ENCODE data around the gene SMARCD3.

The SMARCD3 gene

GRCh38 chr7:151272877-151273276, 24.4 kb upstream of the SMARCD3 start:
- 88 to 94% methylated on average over 5 to 7 of the region's 7 CpGs for WGBS, 2 experiments (ENCODE audit: insufficient coverage in 2 of 2)
- H3K4me1 ChIP-seq (ENCODE audit: control insufficient read depth, insufficient read depth, low read length, poor library complexity, severe bottlenecking), result no peaks in the 10 kb centered on the region
- H3K27ac ChIP-seq (ENCODE audit: low read depth, low read length, severe bottlenecking), result no peak overlapping the region
- no peaks in the 10 kb centered on the region for H3K9me3 ChIP-seq (ENCODE audit: control insufficient read depth, low read length)
- H3K4me3 ChIP-seq (ENCODE audit: extremely low read depth, insufficient read depth, low read length, poor library complexity, severe bottlenecking), result no peak overlapping the region
- no peaks in the 10 kb centered on the region for H3K36me3 ChIP-seq (ENCODE audit: control insufficient read depth, insufficient read depth, low read length)

GRCh38 chr7:151272405-151272804, 23.9 kb upstream of the SMARCD3 start:
- H3K27ac ChIP-seq (ENCODE audit: low read depth, low read length, severe bottlenecking), result no peak overlapping the region
- WGBS, 2 experiments (ENCODE audit: insufficient coverage in 2 of 2), result 79 to 83% methylated on average over 9 of the region's 10 CpGs
- H3K4me3 ChIP-seq (ENCODE audit: extremely low read depth, insufficient read depth, low read length, poor library complexity, severe bottlenecking), result no peak overlapping the region

GRCh38 chr7:151271699-151272355, 23.3 kb upstream of the SMARCD3 start:
- Histone ChIP-seq H3K27ac (ENCODE audit: low read depth, low read length, severe bottlenecking) (no peak overlapping the region), H3K4me3 (ENCODE audit: extremely low read depth, insufficient read depth, low read length, poor library complexity, severe bottlenecking) (no peak overlapping the region)
- 87 to 96% methylated on average over 5 to 7 of the region's 7 CpGs for WGBS, 2 experiments (ENCODE audit: insufficient coverage in 2 of 2)

More at GRCh38 chr7:151272405-151272804, 23.9 kb upstream of the SMARCD3 start:
- Histone ChIP-seq H3K36me3 (ENCODE audit: control insufficient read depth, insufficient read depth, low read length) (no peaks in the 10 kb centered on the region), H3K4me1 (ENCODE audit: control insufficient read depth, insufficient read depth, low read length, poor library complexity, severe bottlenecking) (no peaks in the 10 kb centered on the region), H3K9me3 (ENCODE audit: control insufficient read depth, low read length) (no peaks in the 10 kb centered on the region)

GRCh38 chr7:151269511-151269910, 21.0 kb upstream of the SMARCD3 start:
- WGBS, 2 experiments (ENCODE audit: insufficient coverage in 2 of 2), result 97 to 98% methylated on average over 7 to 10 of the region's 10 CpGs
- no peaks in the 10 kb centered on the region for H3K36me3 ChIP-seq (ENCODE audit: control insufficient read depth, insufficient read depth, low read length)
- no peaks in the 10 kb centered on the region for H3K4me1 ChIP-seq (ENCODE audit: control insufficient read depth, insufficient read depth, low read length, poor library complexity, severe bottlenecking)
- H3K4me3 ChIP-seq (ENCODE audit: extremely low read depth, insufficient read depth, low read length, poor library complexity, severe bottlenecking), result no peak overlapping the region
- no peaks in the 10 kb centered on the region for H3K9me3 ChIP-seq (ENCODE audit: control insufficient read depth, low read length)
- H3K27ac ChIP-seq (ENCODE audit: low read depth, low read length, severe bottlenecking), result no peak overlapping the region

More at GRCh38 chr7:151271699-151272355, 23.3 kb upstream of the SMARCD3 start:
- H3K4me1 ChIP-seq (ENCODE audit: control insufficient read depth, insufficient read depth, low read length, poor library complexity, severe bottlenecking), result no peaks in the 10 kb centered on the region
- no peaks in the 10 kb centered on the region for H3K9me3 ChIP-seq (ENCODE audit: control insufficient read depth, low read length)
- no peaks in the 10 kb centered on the region for H3K36me3 ChIP-seq (ENCODE audit: control insufficient read depth, insufficient read depth, low read length)

- Histone ChIP-seq H3K4me1 (ENCODE audit: control insufficient read depth, insufficient read depth, low read length, poor library complexity, severe bottlenecking) (no peaks in the 10 kb centered on the region), H3K27ac (ENCODE audit: low read depth, low read length, severe bottlenecking) (no peak overlapping the region), H3K4me3 (ENCODE audit: extremely low read depth, insufficient read depth, low read length, poor library complexity, severe bottlenecking) (no peak overlapping the region), H3K36me3 (ENCODE audit: control insufficient read depth, insufficient read depth, low read length) (no peaks in the 10 kb centered on the region), H3K9me3 (ENCODE audit: control insufficient read depth, low read length) (no peaks in the 10 kb centered on the region)
- 99 to 100% methylated on average over 5 to 7 of the region's 9 CpGs for WGBS, 2 experiments (ENCODE audit: insufficient coverage in 2 of 2)
These were observed 16.9 kb upstream of the SMARCD3 start for GRCh38 chr7:151265351-151265931.

- Histone ChIP-seq H3K4me3 (ENCODE audit: extremely low read depth, insufficient read depth, low read length, poor library complexity, severe bottlenecking) (no peak overlapping the region), H3K36me3 (ENCODE audit: control insufficient read depth, insufficient read depth, low read length) (no peaks in the 10 kb centered on the region), H3K9me3 (ENCODE audit: control insufficient read depth, low read length) (no peaks in the 10 kb centered on the region), H3K27ac (ENCODE audit: low read depth, low read length, severe bottlenecking) (no peak overlapping the region), H3K4me1 (ENCODE audit: control insufficient read depth, insufficient read depth, low read length, poor library complexity, severe bottlenecking) (no peaks in the 10 kb centered on the region)
- 82 to 85% methylated on average over 5 of the region's 5 CpGs for WGBS, 2 experiments (ENCODE audit: insufficient coverage in 2 of 2)
These were observed 16.1 kb upstream of the SMARCD3 start for GRCh38 chr7:151264615-151265014.

GRCh38 chr7:151261529-151261928, 13.0 kb upstream of the SMARCD3 start:
- WGBS, 2 experiments (ENCODE audit: insufficient coverage in 2 of 2), result 85 to 88% methylated on average over 9 to 10 of the region's 10 CpGs
- no peak overlapping the region for H3K27ac ChIP-seq (ENCODE audit: low read depth, low read length, severe bottlenecking)
- H3K4me1 ChIP-seq (ENCODE audit: control insufficient read depth, insufficient read depth, low read length, poor library complexity, severe bottlenecking), result no peaks in the 10 kb centered on the region
- no peaks in the 10 kb centered on the region for H3K36me3 ChIP-seq (ENCODE audit: control insufficient read depth, insufficient read depth, low read length)
- no peak overlapping the region for H3K4me3 ChIP-seq (ENCODE audit: extremely low read depth, insufficient read depth, low read length, poor library complexity, severe bottlenecking)
- no peaks in the 10 kb centered on the region for H3K9me3 ChIP-seq (ENCODE audit: control insufficient read depth, low read length)

GRCh38 chr7:151260883-151261282, 12.4 kb upstream of the SMARCD3 start:
- Histone ChIP-seq H3K9me3 (ENCODE audit: control insufficient read depth, low read length) (no peaks in the 10 kb centered on the region), H3K27ac (ENCODE audit: low read depth, low read length, severe bottlenecking) (no peak overlapping the region), H3K4me3 (ENCODE audit: extremely low read depth, insufficient read depth, low read length, poor library complexity, severe bottlenecking) (no peak overlapping the region), H3K36me3 (ENCODE audit: control insufficient read depth, insufficient read depth, low read length) (no peaks in the 10 kb centered on the region), H3K4me1 (ENCODE audit: control insufficient read depth, insufficient read depth, low read length, poor library complexity, severe bottlenecking) (no peaks in the 10 kb centered on the region)
- 89 to 97% methylated on average over 7 to 8 of the region's 8 CpGs for WGBS, 2 experiments (ENCODE audit: insufficient coverage in 2 of 2)

GRCh38 chr7:151260471-151260870, 12.0 kb upstream of the SMARCD3 start:
- H3K4me1 ChIP-seq (ENCODE audit: control insufficient read depth, insufficient read depth, low read length, poor library complexity, severe bottlenecking), result no peaks in the 10 kb centered on the region
- no peak overlapping the region for H3K27ac ChIP-seq (ENCODE audit: low read depth, low read length, severe bottlenecking)
- WGBS, 2 experiments (ENCODE audit: insufficient coverage in 2 of 2), result 94 to 97% methylated on average over 4 to 7 of the region's 11 CpGs
- no peak overlapping the region for H3K4me3 ChIP-seq (ENCODE audit: extremely low read depth, insufficient read depth, low read length, poor library complexity, severe bottlenecking)
- no peaks in the 10 kb centered on the region for H3K36me3 ChIP-seq (ENCODE audit: control insufficient read depth, insufficient read depth, low read length)
- no peaks in the 10 kb centered on the region for H3K9me3 ChIP-seq (ENCODE audit: control insufficient read depth, low read length)

- Histone ChIP-seq H3K9me3 (ENCODE audit: control insufficient read depth, low read length) (no peaks in the 10 kb centered on the region), H3K36me3 (ENCODE audit: control insufficient read depth, insufficient read depth, low read length) (no peaks in the 10 kb centered on the region)
- WGBS, 2 experiments (ENCODE audit: insufficient coverage in 2 of 2), result 84 to 91% methylated on average over 5 of the region's 7 CpGs
These were observed 9.5 kb upstream of the SMARCD3 start for GRCh38 chr7:151257990-151258389.

GRCh38 chr7:151256410-151257045, 8.0 kb upstream of the SMARCD3 start:
- Histone ChIP-seq H3K27ac (ENCODE audit: low read depth, low read length, severe bottlenecking) (no peak overlapping the region), H3K4me3 (ENCODE audit: extremely low read depth, insufficient read depth, low read length, poor library complexity, severe bottlenecking) (no peak overlapping the region), H3K36me3 (ENCODE audit: control insufficient read depth, insufficient read depth, low read length) (no peaks in the 10 kb centered on the region), H3K9me3 (ENCODE audit: control insufficient read depth, low read length) (no peaks in the 10 kb centered on the region), H3K4me1 (ENCODE audit: control insufficient read depth, insufficient read depth, low read length, poor library complexity, severe bottlenecking) (peaks cover 10% of the 10 kb centered on the region)
- WGBS, 2 experiments (ENCODE audit: insufficient coverage in 2 of 2), result 75% methylated on average over 15 to 16 of the region's 16 CpGs

More at GRCh38 chr7:151257990-151258389, 9.5 kb upstream of the SMARCD3 start:
- no peak overlapping the region for H3K4me3 ChIP-seq (ENCODE audit: extremely low read depth, insufficient read depth, low read length, poor library complexity, severe bottlenecking)
- H3K27ac ChIP-seq (ENCODE audit: low read depth, low read length, severe bottlenecking), result no peak overlapping the region
- H3K4me1 ChIP-seq (ENCODE audit: control insufficient read depth, insufficient read depth, low read length, poor library complexity, severe bottlenecking), result peaks cover 2% of the 10 kb centered on the region

All from mesodermal cell (in vitro differentiated cells).